ENCODE measurements around the gene RPS6KA5. TPM values are rescaled to one million over a fixed set of nuclear protein-coding genes. Genes with fewer than 3 reads are reported as not detected.

Gene RPS6KA5
- total and polyA plus RNA-seq, 2 donors (not counting 1 experiment from before 2014, with no cell fraction given): 0.59 to 2.0 TPM

- H3K79me2 ChIP-seq (ENCODE audit: control insufficient read depth, insufficient read depth, low read length): no peaks in the 10 kb centered on the region
- no peaks in the 10 kb centered on the region for H3K36me3 ChIP-seq (ENCODE audit: control insufficient read depth, insufficient read depth, low read length)
- H3K27ac ChIP-seq (ENCODE audit: insufficient read depth, low read length): no peak overlapping the region
- no peak overlapping the region for H3K9ac ChIP-seq (ENCODE audit: insufficient read depth, low read length)
- H3K4me1 ChIP-seq (ENCODE audit: control insufficient read depth, extremely low read depth, insufficient read depth, low read length): peaks cover 3% of the 10 kb centered on the region
- no peaks in the 10 kb centered on the region for H4K20me1 ChIP-seq (ENCODE audit: control insufficient read depth, extremely low read depth, insufficient read depth, low read length)
- no peak overlapping the region for H2AFZ ChIP-seq (ENCODE audit: low read length)
- no peak overlapping the region for H3K4me3 ChIP-seq (replicated peaks in 1 of 4; ENCODE audit: control extremely low read depth in 1 of 4, insufficient read depth in 1 of 4, low read depth in 3 of 4, low read length in 4 of 4)
- no peaks in the 10 kb centered on the region for H3K9me3 ChIP-seq (ENCODE audit: control insufficient read depth, insufficient read depth, low read depth, low read length)
- no peak overlapping the region for H3K4me2 ChIP-seq (ENCODE audit: extremely low read depth, insufficient read depth, low read length)
- TF ChIP-seq EZH2 (IDR thresholded peaks at IDR 0.05; ENCODE audit: low read length, missing control alignments): no peak
- no peak for DNase-seq (ENCODE audit: low read depth in 2 of 2)
- H3K27me3 ChIP-seq (ENCODE audit: control insufficient read depth, insufficient read depth, low read length): no peaks in the 10 kb centered on the region
Observed at GRCh38 chr14:91062600-91062999, 2.2 kb upstream of the RPS6KA5 start.

GRCh38 chr14:91061056-91061887 is 831 bp upstream of the RPS6KA5 start:
- no peaks in the 10 kb centered on the region for H4K20me1 ChIP-seq (ENCODE audit: control insufficient read depth, extremely low read depth, insufficient read depth, low read length)
- no peaks in the 10 kb centered on the region for H3K36me3 ChIP-seq (ENCODE audit: control insufficient read depth, insufficient read depth, low read length)
- no peak for DNase-seq (ENCODE audit: low read depth in 2 of 2)
- H3K9ac ChIP-seq (ENCODE audit: insufficient read depth, low read length): peak overlapping the region; percentile 10
- TF ChIP-seq EZH2 (IDR thresholded peaks at IDR 0.05; ENCODE audit: low read length, missing control alignments) (no peak), CTCF (conservative IDR thresholded peaks at IDR 0.05 in 1 of 2, IDR thresholded peaks at IDR 0.05 in 1 of 2; ENCODE audit: low read depth in 1 of 2, low read length in 2 of 2) (no peak)
- no peaks in the 10 kb centered on the region for H3K9me3 ChIP-seq (ENCODE audit: control insufficient read depth, insufficient read depth, low read depth, low read length)
- H3K27me3 ChIP-seq (ENCODE audit: control insufficient read depth, insufficient read depth, low read length): no peaks in the 10 kb centered on the region
- peaks cover 3% of the 10 kb centered on the region for H3K4me1 ChIP-seq (ENCODE audit: control insufficient read depth, extremely low read depth, insufficient read depth, low read length)
- peak overlapping the region; percentile 37 to 79 (median 54) for H3K4me3 ChIP-seq (replicated peaks in 1 of 4; ENCODE audit: control extremely low read depth in 1 of 4, insufficient read depth in 1 of 4, low read depth in 3 of 4, low read length in 4 of 4)
- peak overlapping the region; percentile 94 for H3K4me2 ChIP-seq (ENCODE audit: extremely low read depth, insufficient read depth, low read length)
- peak overlapping the region; percentile 64 for H3K27ac ChIP-seq (ENCODE audit: insufficient read depth, low read length)
- peak overlapping the region; percentile 79 for H2AFZ ChIP-seq (ENCODE audit: low read length)
- H3K79me2 ChIP-seq (ENCODE audit: control insufficient read depth, insufficient read depth, low read length): no peaks in the 10 kb centered on the region

GRCh38 chr14:91059576-91060350 is 678 bp downstream of the RPS6KA5 start:
- Histone ChIP-seq H3K79me2 (ENCODE audit: control insufficient read depth, insufficient read depth, low read length) (no peaks in the 10 kb centered on the region), H3K4me2 (ENCODE audit: extremely low read depth, insufficient read depth, low read length) (peak overlapping the region; percentile 87), H3K4me3 (replicated peaks in 1 of 4; ENCODE audit: control extremely low read depth in 1 of 4, insufficient read depth in 1 of 4, low read depth in 3 of 4, low read length in 4 of 4) (peak overlapping the region; percentile 66 to 86 (median 78)), H4K20me1 (ENCODE audit: control insufficient read depth, extremely low read depth, insufficient read depth, low read length) (no peaks in the 10 kb centered on the region), H3K27me3 (ENCODE audit: control insufficient read depth, insufficient read depth, low read length) (no peaks in the 10 kb centered on the region), H3K9ac (ENCODE audit: insufficient read depth, low read length) (peak overlapping the region; percentile 79), H3K27ac (ENCODE audit: insufficient read depth, low read length) (peak overlapping the region; percentile 85), H2AFZ (ENCODE audit: low read length) (peak overlapping the region; percentile 87), H3K36me3 (ENCODE audit: control insufficient read depth, insufficient read depth, low read length) (no peaks in the 10 kb centered on the region), H3K4me1 (ENCODE audit: control insufficient read depth, extremely low read depth, insufficient read depth, low read length) (peaks cover 3% of the 10 kb centered on the region), H3K9me3 (ENCODE audit: control insufficient read depth, insufficient read depth, low read depth, low read length) (no peaks in the 10 kb centered on the region)
- DNase-seq (ENCODE audit: low read depth in 2 of 2): no peak
- TF ChIP-seq EZH2 (IDR thresholded peaks at IDR 0.05; ENCODE audit: low read length, missing control alignments) (no peak), CTCF (conservative IDR thresholded peaks at IDR 0.05 in 1 of 2, IDR thresholded peaks at IDR 0.05 in 1 of 2; ENCODE audit: low read depth in 1 of 2, low read length in 2 of 2) (peak in 1 of 2 donors; percentile 7)
